HG03432 (cell line): ENCODE measurements around the gene AACS.

Experiments used
- ATAC-seq: cut with Tn5 transposase; IDR thresholded peaks from one replicate; pipeline ENCODE4 v1.9.1; 2021; ENCODE audit warnings: mild to moderate bottlenecking, moderate library complexity; ENCODE audit not compliant: unreplicated experiment

Gene AACS

DNA sequence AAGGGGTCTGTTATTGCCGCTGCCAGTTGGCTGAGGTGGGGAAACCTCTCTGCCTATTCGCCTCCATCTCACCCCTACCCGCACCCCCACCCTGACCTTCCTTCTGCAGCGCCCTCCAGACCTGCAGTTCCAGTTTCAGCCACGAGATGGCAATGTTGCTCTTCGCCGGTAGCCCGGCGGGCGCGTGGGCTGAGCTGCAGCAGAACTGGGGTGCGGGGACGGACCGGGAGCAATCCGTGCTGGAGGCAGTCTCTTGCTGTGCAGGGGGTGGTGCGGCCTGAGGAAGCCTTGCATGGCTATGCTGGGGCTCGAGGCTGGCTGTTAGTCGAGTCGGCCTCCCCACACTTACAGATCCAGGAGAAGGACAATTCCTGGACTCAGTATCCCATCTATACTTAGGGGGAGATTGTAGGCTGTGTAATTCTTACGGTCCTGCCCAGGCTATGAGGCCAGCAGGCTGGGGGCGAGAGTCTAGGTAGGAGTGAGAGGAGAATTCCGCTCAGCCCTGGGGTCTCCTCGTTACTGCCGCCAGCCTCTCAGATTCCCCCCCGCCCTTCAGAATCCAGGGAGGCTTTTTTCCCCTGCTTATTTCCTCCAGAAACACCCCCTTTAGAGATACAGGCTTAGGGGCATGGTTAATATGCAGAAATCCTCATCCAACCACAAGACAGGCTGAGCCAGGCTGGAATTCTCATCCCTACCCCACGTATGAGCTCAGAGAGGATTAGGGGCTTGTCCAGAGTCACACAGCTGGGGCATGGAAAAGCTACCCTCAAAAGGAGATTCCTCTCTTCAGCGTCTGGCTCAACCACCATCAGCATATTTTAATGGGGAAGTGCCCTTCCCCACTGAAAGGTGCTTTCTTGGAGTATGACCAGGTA, 118.2 kb downstream of the AACS start:
- ATAC-seq, result peak; percentile 75

DNA sequence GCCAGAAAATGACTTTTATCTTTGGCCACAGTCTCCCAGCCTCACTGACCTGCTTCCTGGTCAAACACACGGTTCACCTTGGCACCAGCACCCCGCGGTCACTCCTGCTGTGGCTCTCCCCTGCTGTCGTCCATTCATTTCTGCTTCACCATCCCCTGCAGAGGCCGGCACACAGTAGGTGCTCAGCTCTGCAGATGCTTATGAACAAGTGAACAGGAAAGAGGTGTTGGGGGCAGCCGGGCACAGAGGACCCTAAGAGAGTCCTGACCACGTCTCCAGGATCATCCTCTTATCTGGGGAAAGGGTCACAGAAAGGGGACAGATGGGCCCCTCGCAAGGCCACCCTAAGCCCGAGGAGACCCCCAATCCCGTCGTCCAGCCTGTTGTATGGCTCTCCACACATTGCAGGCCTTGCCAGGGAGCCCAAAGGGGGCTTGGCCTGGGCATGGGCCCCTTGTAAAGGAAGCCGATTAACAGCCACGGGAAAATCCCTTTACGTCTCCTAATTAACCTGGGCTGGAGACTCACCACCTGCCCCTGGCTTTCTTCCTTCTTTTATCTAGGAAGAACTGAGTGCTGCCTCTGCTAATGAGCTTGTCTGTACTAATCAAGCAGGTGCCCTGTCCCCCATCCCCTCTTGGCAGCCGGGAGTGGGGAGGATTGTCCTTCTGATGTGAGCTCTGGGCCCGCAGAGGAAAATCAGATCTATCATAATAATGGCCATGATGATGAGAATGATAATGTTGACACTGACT, 119.2 kb downstream of the AACS start:
- no peak for ATAC-seq

DNA sequence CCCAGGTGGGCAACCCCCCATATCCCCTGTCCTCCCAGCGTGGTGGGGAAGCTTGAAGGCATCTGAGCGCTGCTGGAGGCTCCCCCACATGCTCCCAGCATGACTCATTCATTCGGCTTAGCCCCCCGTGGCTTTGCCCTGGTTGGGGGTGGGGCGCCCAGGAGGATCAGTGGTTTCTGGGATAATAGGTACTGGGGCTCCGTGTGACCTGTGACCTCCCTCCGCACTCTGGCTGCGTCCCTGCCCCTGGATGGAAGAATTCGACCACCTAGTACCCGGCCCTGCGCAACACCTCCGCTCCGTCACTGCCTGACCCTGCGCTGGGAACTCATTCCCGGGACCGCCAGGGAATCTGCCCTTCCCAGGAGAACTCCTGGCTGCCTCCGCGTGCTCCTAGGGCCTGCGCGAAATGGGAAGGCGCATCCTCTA, 120.1 kb downstream of the AACS start:
- no peak for ATAC-seq

DNA sequence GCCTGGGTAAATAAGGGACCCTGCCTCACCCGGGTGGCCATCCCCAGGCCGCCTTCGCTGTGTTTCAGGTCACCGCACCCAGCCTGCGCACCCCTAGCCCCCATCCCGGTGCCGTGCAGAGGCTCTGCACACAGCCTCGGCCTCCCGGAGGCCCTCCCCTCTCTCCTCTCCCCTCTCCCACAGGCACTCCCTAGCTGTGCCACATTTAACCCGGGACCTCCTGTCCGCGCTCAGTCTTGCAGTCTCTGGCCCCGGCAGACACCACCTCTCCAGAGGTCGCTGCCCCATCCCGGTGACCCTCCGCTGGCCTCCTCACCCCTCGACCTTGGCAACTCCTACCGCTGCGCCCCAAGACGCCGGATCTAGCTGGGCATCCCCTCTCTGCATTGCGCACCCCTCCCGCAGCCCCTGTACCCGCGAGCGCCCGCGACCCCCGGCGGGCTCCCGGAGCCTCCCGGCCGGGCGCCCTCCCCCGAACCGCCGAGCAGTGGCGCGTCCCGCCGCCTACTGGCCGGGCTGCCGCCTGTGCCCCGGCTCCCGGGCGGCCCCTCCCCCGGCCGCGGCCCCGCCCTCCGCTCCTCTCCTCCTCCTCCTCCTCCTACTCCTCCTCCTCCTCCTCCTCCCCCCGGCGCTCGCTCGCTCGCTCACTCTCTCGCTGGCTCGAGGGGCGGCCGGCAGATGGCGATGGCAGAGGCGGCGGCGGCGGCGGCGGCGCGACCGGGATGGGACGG, 120.7 kb downstream of the AACS start, which contains the start of gene TMEM132B:
Gene TMEM132B, plus strand, starts transcription at position 647 of the 731 bp plus-strand sequence.
- peak; percentile 68 for ATAC-seq

DNA sequence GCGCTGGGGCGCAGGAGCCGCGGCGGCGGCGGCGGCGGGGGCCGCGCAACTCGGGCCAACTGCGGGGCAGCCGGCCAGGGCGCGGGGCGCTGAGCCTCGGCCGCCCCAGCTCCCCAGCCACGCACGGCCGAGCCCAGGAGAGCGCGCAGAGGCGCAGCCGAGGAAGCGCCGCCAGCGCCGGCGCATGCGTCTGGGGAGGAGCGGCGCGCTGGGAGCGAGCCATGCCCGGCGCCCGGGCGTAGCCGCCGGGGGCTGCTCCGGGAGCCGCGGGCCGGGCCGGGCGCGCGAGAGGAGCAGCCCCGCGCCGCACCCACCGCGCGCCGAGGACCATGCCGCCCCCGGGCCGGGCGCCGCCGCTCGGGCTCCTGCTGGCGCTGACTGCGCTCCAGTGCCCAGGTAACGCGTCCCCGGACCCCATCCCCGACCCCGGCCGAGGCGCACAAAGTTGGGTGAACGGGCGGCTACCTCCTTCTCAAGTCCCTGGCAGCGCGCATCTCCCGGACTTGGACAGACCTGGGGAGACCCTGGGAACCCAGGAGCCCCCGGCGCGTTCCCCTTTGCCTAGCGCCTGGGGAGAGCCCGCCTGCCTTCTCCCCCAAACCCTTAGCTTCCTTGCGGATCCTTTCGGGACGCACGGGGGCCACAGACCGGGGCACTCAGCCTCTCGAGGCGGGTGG, 121.4 kb downstream of the AACS start:
- peak; percentile 19 for ATAC-seq

DNA sequence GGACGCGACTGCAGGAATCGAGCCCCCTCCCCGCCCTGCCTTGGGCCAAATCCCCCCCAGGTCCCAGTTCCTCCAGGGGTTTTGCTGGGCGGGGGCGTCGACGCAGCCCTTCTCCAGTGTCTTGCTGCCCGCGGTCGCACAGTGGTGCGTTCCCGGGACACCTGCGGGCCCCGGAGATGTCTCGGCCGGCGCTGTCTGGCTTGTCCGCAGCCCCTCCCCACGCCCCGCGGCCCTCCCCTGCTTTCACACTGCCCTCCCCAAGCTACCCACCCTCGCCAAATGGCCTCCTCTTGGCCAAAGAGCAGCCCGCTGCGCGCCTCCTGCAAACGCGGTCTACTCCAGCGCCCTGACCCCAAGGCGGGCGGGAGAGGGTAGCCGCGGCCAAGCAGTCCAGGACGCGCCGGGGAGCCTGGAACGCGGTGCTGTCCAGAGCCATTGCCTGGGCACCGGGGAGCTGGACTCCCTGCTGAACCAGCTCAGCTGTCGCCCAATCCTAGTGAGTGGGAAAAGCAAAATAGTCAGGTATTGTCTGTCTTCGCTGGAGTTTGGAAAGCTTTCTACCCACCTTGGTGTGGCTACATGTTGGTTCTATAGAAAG, 122.0 kb downstream of the AACS start:
- no peak for ATAC-seq

DNA sequence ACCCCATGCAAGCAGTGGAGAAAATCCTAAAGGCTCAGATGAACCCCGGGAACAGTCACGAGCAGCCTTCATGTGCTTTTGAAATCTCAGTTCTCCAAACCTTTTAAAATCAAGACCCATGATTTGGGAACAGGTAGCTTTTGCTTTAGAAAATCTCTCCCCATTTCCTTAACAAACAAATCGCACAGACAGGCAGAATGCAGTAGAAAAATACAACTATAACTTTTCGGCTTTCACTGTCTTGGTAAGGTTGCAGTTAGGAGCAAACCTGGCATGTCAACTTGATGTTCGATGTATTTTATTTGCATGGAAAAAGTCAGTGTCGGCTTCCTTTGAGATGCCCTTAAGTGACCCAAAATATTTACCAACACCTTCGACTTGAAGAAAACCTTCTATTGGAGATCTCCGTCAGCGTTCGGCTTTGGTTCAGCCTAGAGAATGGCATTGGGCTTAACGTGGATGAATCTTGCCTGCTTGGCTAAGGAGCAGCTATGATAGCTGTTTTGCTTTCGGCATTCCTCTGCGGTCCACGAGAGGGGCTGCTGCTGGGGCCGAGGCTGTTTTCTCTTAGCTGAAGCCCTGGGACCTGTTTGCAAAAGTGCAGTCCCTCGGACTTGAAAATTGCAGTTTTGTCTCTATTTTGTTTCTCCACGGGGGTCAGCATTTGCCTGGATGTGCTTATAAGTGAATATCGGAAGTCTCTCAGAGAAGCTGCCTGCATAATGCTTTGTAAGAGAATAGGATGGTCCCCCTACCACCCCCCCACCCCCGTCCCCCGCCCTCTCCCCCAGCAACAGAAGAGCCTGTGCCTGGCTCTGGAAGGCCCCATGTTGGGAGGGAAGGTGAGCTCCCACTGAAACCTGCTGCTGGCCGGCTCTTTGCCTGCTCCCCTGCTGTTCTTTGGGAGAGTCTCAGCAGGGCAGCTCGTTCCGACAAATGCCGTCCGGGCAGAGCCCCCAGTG, 122.8 kb downstream of the AACS start:
- no peak for ATAC-seq

DNA sequence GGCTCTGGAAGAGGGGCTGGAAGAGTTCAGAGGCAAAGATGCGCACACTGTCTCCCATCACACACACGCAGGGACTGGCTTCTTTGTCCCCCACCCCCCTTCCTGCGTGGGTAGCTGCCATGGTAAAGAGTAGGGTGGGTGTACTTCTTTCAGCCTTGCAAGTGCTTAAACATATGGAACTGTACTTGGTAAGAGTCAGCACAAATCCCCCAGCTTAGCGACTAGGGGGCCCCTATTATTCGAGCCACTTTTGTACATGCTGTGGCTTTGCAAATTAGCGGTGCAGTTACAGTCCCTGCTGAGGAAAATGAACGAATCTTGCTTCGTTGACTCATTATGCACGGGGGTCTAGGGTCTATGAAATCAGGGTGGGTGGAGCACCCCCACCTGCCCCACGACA, 123.8 kb downstream of the AACS start:
- no peak for ATAC-seq

DNA sequence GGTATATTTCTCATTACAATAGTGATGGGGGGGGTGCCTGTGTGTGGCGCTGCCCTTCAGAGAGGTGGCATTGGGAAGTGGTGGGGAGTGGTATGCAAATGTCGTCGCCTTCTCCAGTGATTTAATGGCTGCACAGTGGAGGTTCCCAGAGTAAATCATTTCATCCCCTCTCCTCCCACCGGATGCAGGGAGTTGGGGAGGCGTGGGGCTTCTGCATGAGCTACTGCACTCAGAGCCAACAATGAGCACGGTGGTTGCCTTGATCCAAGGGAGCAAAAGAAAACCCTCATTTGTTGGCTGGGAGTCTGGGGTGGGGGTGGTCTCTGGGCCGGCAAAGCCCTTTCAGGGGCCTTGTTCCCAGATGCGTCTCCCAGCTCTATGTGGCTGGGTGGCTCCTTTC, 124.3 kb downstream of the AACS start:
- no peak for ATAC-seq

DNA sequence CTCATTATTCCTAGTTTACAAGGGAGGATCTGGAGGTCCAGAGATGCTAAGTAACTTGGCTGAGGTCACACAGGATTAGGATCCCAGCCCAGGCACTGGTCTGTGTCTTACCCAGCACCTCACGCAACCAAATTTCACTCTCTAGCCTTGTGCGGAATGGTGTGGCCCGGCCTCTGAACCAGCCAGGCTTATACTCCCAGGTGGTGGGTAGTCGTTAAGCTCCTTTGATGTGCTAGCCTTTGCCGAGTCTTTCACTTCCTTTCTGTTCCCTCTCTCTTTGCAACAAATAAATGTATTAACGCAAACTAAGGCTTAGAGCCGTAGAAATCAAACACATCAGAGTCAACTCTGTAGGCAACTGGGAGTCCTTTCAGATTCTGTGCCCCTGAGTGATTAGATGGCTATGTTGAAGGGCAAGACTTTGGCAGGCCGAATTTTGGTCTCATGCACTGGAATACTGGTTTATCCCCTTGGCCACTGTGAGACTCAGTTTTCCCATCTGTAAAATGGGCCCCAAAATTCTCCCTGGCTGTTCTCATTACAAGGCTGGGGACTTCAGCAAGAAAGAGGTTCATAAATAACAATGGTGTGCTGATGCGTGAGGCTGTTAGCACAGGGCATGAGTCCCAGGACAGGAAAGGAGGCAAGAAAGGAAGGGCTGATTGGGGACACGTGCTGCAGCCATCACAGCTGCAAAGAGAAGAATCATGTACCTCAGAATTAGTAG, 126.3 kb downstream of the AACS start:
- ATAC-seq, result no peak

DNA sequence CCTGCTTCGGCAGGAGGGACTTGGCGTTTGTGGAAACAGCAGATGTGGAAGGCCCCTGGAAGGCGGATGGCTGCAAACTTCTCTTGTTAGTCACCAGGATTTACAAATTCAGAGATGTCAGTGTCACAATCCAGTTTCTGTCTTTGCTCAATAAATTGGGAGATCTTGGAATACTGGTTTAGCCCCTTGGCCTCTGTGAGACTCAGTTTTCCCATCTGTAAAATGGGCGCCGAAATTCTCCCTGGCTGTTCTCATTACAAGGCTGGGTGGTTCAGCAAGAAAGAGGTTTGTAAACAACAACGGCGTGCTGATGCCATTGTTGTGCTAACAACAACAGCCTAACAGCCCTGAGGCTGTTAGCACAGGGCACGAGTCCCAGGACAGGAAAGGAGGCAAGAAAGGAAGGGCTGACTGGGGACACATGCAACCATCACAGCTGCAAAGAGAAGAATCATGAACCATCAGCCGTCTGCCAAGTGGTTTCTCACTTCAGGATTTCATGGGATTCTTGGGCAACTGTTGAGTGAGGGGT, 127.5 kb downstream of the AACS start:
- no peak for ATAC-seq
